Thyroid gland (tissue), 4 donors: Measurements from ENCODE around the gene CLMN.

ENCODE experiments used
- POLR2A ChIP-seq, 2 donors: fragments of 450-650 bp; IDR thresholded peaks; one replicate each; pipeline ENCODE4 v1.6.1; 2017; ENCODE audit warnings: antibody characterized with exemption in 2 of 2, mild to moderate bottlenecking in 2 of 2, moderate library complexity in 1 of 2
- TF ChIP-seq, protein P1 (sequence below), 6 experiments: fragments of 200-600 bp in 3 of 6; fragments of 450-650 bp in 3 of 6; sonication (generic) in 3 of 6; IDR thresholded peaks; one replicate each; pipeline ENCODE4 v1.5.1; 2016 to 2019; ENCODE audit warnings: antibody characterized with exemption in 6 of 6, mild to moderate bottlenecking in 2 of 6, inconsistent platforms in 1 of 6, moderate library complexity in 1 of 6

DNA sequence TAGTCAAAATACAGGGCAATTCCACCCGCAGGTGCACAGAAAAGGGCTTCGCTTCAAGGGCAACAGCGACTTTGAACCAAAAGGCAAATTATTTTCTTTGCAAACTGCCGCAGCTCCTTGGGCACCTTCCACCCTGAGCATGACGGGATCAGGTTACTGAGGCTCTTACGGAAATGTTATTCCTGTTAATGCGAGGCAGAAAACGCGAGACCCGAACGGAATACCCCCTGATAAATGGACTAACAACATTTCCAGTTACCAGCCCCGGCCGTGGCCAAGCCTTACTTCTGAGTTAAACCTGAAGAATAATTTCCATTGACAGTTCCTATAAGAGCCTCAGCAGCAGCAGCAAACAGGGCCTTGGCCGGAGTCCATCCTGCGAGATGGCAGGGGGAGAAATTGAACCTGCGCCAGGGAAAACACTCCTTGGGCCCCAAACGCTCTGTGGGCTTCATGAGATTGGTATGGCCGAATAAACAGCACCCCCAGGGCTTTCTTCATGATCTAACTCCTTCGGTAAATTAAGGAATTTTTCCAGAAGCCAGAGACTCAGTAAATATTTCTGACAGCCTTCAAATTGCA is 92.3 kb downstream of the CLMN start:
- TF ChIP-seq, protein P1, sequence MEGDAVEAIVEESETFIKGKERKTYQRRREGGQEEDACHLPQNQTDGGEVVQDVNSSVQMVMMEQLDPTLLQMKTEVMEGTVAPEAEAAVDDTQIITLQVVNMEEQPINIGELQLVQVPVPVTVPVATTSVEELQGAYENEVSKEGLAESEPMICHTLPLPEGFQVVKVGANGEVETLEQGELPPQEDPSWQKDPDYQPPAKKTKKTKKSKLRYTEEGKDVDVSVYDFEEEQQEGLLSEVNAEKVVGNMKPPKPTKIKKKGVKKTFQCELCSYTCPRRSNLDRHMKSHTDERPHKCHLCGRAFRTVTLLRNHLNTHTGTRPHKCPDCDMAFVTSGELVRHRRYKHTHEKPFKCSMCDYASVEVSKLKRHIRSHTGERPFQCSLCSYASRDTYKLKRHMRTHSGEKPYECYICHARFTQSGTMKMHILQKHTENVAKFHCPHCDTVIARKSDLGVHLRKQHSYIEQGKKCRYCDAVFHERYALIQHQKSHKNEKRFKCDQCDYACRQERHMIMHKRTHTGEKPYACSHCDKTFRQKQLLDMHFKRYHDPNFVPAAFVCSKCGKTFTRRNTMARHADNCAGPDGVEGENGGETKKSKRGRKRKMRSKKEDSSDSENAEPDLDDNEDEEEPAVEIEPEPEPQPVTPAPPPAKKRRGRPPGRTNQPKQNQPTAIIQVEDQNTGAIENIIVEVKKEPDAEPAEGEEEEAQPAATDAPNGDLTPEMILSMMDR (IDR thresholded peaks at IDR 0.05), result no peak
- peak in 1 of 2 donors; percentile 23 for TF ChIP-seq POLR2A (IDR thresholded peaks at IDR 0.05)
